Osteoblast (primary cell): Measurements from ENCODE around the gene DACH1. TPM values are rescaled to one million over a fixed set of nuclear protein-coding genes. Genes with fewer than 3 reads are reported as not detected.

Source experiments
- DNase-seq: peaks from one replicate; pipeline ENCODE4 v3.0.0; 2011; ENCODE audit warnings: low spot score, mixed read lengths; ENCODE audit not compliant: insufficient read length; ENCODE audit errors: missing footprints
- H2AFZ ChIP-seq: 2 replicates; pipeline ENCODE4 v1.6.0; 2011; ENCODE audit warnings: mild to moderate bottlenecking, low read length
- H3K27ac ChIP-seq: 2 replicates; pipeline ENCODE4 v1.5.1; 2011; ENCODE audit warnings: mild to moderate bottlenecking, low read depth, low read length, moderate library complexity
- H3K27me3 ChIP-seq: 2 replicates; pipeline ENCODE4 v1.6.0; 2012; ENCODE audit warnings: mild to moderate bottlenecking, control low read depth, inconsistent platforms, low read length, moderate library complexity; ENCODE audit not compliant: insufficient read depth
- H3K36me3 ChIP-seq: 2 replicates; pipeline ENCODE4 v1.5.1; 2011; ENCODE audit warnings: mild to moderate bottlenecking, low read length, control low read depth, moderate library complexity; ENCODE audit not compliant: insufficient read depth
- H3K4me1 ChIP-seq: 2 replicates; pipeline ENCODE4 v1.5.1; 2011; ENCODE audit warnings: mild to moderate bottlenecking, low read length, control low read depth, moderate library complexity; ENCODE audit not compliant: insufficient read depth
- H3K4me2 ChIP-seq: 2 replicates; pipeline ENCODE4 v1.6.0; 2011; ENCODE audit warnings: mild to moderate bottlenecking, low read length; ENCODE audit not compliant: insufficient read depth
- H3K4me3 ChIP-seq: fragments of 200-600 bp; sonication (generic); 3 replicates; pipeline ENCODE4 v1.5.1; 2012; ENCODE audit warnings: mild to moderate bottlenecking, low read length, inconsistent platforms; ENCODE audit not compliant: insufficient read depth
- H3K79me2 ChIP-seq: 2 replicates; pipeline ENCODE4 v1.6.0; 2012; ENCODE audit warnings: mild to moderate bottlenecking, low read length, control low read depth, inconsistent platforms; ENCODE audit not compliant: insufficient read depth
- H3K9me3 ChIP-seq: 2 replicates; pipeline ENCODE4 v1.5.1; 2011; ENCODE audit warnings: low read depth, low read length, control low read depth
- H4K20me1 ChIP-seq: 2 replicates; pipeline ENCODE4 v1.6.0; 2012; ENCODE audit warnings: mild to moderate bottlenecking, low read length, control low read depth; ENCODE audit not compliant: insufficient read depth
- total RNA-seq: library from RNA; depleted of rRNA; stranded (reverse); fragments of >200 nt; gene quantifications from 2 replicates; pipeline ENCODE4 v1.2.3, GENCODE V29; 2012
- TF ChIP-seq, protein P1 (sequence below): IDR thresholded peaks from 2 replicates; pipeline ENCODE4 v1.5.1; 2011; ENCODE audit warnings: mild to moderate bottlenecking, low read depth, low read length, moderate library complexity; ENCODE audit errors: extremely low read depth

Gene DACH1
- total RNA-seq, 1 donor, result not detected

GRCh38 chr13:71437704-71438103, 429.3 kb downstream of the DACH1 start:
- Histone ChIP-seq H3K4me3 (no peak overlapping the region), H4K20me1 (no peaks in the 10 kb centered on the region), H3K4me2 (no peak overlapping the region), H2AFZ (no peak overlapping the region), H3K9me3 (no peaks in the 10 kb centered on the region), H3K27me3 (no peaks in the 10 kb centered on the region), H3K27ac (no peak overlapping the region), H3K4me1 (no peaks in the 10 kb centered on the region), H3K36me3 (no peaks in the 10 kb centered on the region), H3K79me2 (no peaks in the 10 kb centered on the region)
- TF ChIP-seq, protein P1, sequence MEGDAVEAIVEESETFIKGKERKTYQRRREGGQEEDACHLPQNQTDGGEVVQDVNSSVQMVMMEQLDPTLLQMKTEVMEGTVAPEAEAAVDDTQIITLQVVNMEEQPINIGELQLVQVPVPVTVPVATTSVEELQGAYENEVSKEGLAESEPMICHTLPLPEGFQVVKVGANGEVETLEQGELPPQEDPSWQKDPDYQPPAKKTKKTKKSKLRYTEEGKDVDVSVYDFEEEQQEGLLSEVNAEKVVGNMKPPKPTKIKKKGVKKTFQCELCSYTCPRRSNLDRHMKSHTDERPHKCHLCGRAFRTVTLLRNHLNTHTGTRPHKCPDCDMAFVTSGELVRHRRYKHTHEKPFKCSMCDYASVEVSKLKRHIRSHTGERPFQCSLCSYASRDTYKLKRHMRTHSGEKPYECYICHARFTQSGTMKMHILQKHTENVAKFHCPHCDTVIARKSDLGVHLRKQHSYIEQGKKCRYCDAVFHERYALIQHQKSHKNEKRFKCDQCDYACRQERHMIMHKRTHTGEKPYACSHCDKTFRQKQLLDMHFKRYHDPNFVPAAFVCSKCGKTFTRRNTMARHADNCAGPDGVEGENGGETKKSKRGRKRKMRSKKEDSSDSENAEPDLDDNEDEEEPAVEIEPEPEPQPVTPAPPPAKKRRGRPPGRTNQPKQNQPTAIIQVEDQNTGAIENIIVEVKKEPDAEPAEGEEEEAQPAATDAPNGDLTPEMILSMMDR, result no peak
- DNase-seq, result no peak

DNA sequence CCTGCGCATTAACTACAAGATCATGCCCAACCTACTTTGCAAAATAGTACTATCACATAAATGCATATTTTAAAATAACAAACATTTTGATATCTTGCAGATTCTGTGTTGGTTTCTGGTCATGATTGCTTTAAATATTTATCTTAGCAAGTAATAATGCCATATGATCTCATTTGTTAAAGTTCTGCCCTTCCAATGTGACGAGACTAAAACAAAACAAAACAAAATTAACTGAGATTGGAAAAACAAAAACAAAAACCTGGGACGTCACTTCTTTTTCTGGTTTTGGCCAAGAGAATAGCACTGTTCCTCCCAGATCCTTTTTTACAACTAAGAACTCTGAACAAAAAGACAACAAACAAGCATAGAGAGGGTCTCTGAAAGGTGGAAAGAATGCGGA, 436.3 kb downstream of the DACH1 start:
- TF ChIP-seq, protein P1, result no peak
- Histone ChIP-seq H3K4me2 (no peak overlapping the region), H3K27me3 (no peaks in the 10 kb centered on the region), H2AFZ (no peak overlapping the region), H3K4me3 (no peak overlapping the region), H3K27ac (no peak overlapping the region), H3K9me3 (peaks cover 5% of the 10 kb centered on the region), H3K4me1 (no peaks in the 10 kb centered on the region), H3K36me3 (no peaks in the 10 kb centered on the region), H4K20me1 (no peaks in the 10 kb centered on the region), H3K79me2 (no peaks in the 10 kb centered on the region)
- DNase-seq, result no peak

DNA sequence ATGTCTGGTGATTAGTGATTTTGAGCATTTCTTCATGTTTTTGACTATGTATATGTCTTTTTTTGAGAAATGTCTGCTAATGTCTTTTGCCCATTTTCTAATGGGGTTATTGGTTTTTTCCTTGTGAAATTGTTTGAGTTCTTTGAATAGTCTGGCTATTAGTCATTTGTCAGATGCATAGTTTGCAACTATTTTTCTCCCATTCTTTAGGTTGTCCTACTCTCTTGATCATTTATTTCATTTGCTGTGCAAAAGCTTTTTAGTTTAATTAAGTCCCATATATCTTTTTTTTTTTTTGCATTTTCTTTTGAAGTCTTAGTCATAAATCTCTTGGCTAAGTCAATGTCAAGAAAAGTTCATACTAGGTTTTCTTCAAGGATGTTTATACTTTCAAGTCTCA, 449.8 kb downstream of the DACH1 start:
- H2AFZ ChIP-seq, result no peak overlapping the region
- H3K27me3 ChIP-seq, result no peaks in the 10 kb centered on the region

GRCh38 chr13:71412231-71412630, 454.8 kb downstream of the DACH1 start:
- no peaks in the 10 kb centered on the region for H3K79me2 ChIP-seq
- H3K9me3 ChIP-seq, result no peaks in the 10 kb centered on the region
- H3K27me3 ChIP-seq, result no peaks in the 10 kb centered on the region
- H2AFZ ChIP-seq, result no peak overlapping the region
- no peaks in the 10 kb centered on the region for H3K4me1 ChIP-seq
- H3K27ac ChIP-seq, result no peak overlapping the region
- DNase-seq, result no peak
- no peaks in the 10 kb centered on the region for H3K36me3 ChIP-seq
- no peak overlapping the region for H3K4me3 ChIP-seq
- no peaks in the 10 kb centered on the region for H4K20me1 ChIP-seq
- H3K4me2 ChIP-seq, result no peak overlapping the region
- TF ChIP-seq, protein P1, result no peak

More for the DNA sequence above, 449.8 kb downstream of the DACH1 start:
- Histone ChIP-seq H3K4me3 (no peak overlapping the region), H3K79me2 (no peaks in the 10 kb centered on the region), H3K4me1 (no peaks in the 10 kb centered on the region), H3K9me3 (peaks cover 2% of the 10 kb centered on the region), H3K36me3 (no peaks in the 10 kb centered on the region), H3K4me2 (no peak overlapping the region), H3K27ac (no peak overlapping the region), H4K20me1 (no peaks in the 10 kb centered on the region)
- no peak for DNase-seq
- TF ChIP-seq, protein P1, result no peak
